Activated CD8-positive, alpha-beta memory T cell treated with anti-CD3 and anti-CD28 coated beads, Interleukin-2, amount 50 U/mL, for 48 hours (primary cell): Measurements from ENCODE around the gene SERPINA5.
"Not testable (repeated sequence)": the region's sequence is repeated elsewhere in the genome, so short reads cannot be mapped to it uniquely, and the experiment has no call there.

Source experiments
- DNase-seq: peaks from one replicate; pipeline ENCODE4 v3.0.0-alpha.2; 2020

SERPINA5 gene

GRCh38 chr14:94624537-94625352 lies 43.5 kb downstream of the SERPINA5 start:
- no peak for DNase-seq

GRCh38 chr14:94625353-94625635 lies 44.1 kb downstream of the SERPINA5 start:
- no peak for DNase-seq

GRCh38 chr14:94628578-94628977 lies 47.4 kb downstream of the SERPINA5 start:
- no peak for DNase-seq

- no peak for DNase-seq
Observed at GRCh38 chr14:94630396-94630795, 49.2 kb downstream of the SERPINA5 start.

- no peak for DNase-seq
Observed at GRCh38 chr14:94631050-94631449, 49.8 kb downstream of the SERPINA5 start.

GRCh38 chr14:94631536-94632304 lies 50.5 kb downstream of the SERPINA5 start:
- DNase-seq: no peak

GRCh38 chr14:94632305-94632590 lies 51.0 kb downstream of the SERPINA5 start:
- no peak for DNase-seq

- DNase-seq: no peak
Observed at GRCh38 chr14:94633121-94633520, 51.9 kb downstream of the SERPINA5 start.

- no peak for DNase-seq
Observed at GRCh38 chr14:94635154-94635553, 53.9 kb downstream of the SERPINA5 start.

GRCh38 chr14:94636744-94637412 lies 55.7 kb downstream of the SERPINA5 start:
- no peak for DNase-seq

GRCh38 chr14:94637814-94638213 lies 56.6 kb downstream of the SERPINA5 start:
- DNase-seq: not testable (repeated sequence)

- DNase-seq: no peak
Observed at GRCh38 chr14:94638339-94638738, 57.1 kb downstream of the SERPINA5 start.

GRCh38 chr14:94638961-94639817 lies 58.0 kb downstream of the SERPINA5 start:
- no peak for DNase-seq

- no peak for DNase-seq
Observed at GRCh38 chr14:94640721-94641631, 59.8 kb downstream of the SERPINA5 start.

GRCh38 chr14:94641632-94641955 lies 60.4 kb downstream of the SERPINA5 start:
- DNase-seq: no peak
